ENCODE results near the gene EPHA8.

EPHA8 gene

GRCh38 chr1:22625262-22625925 is 62.1 kb downstream of the EPHA8 start:
- DNase-seq: no peak

GRCh38 chr1:22626237-22627157 is 63.2 kb downstream of the EPHA8 start:
- DNase-seq: no peak

GRCh38 chr1:22627331-22627730 is 64.0 kb downstream of the EPHA8 start:
- DNase-seq: peak; percentile 84

GRCh38 chr1:22628698-22629444 is 65.6 kb downstream of the EPHA8 start:
- no peak for DNase-seq

GRCh38 chr1:22629886-22630285 is 66.6 kb downstream of the EPHA8 start:
- no peak for DNase-seq

GRCh38 chr1:22633697-22634463 is 70.6 kb downstream of the EPHA8 start:
- DNase-seq: no peak

GRCh38 chr1:22635436-22635835 is 72.1 kb downstream of the EPHA8 start:
- DNase-seq: no peak

GRCh38 chr1:22636353-22636752 is 73.1 kb downstream of the EPHA8 start, which contains the start of gene C1QA:
Gene C1QA, plus strand, starts transcription at chr1:22636628. Its CDS starts 989 bp downstream, at chr1:22637617.
- no peak for DNase-seq

GRCh38 chr1:22636927-22637326 is 73.6 kb downstream of the EPHA8 start:
- DNase-seq: peak; percentile 46

GRCh38 chr1:22637907-22638445 is 74.7 kb downstream of the EPHA8 start:
- DNase-seq: no peak

GRCh38 chr1:22638476-22639234 is 75.4 kb downstream of the EPHA8 start:
- DNase-seq: no peak

GRCh38 chr1:22639286-22639685 is 76.0 kb downstream of the EPHA8 start:
- DNase-seq: no peak

- DNase-seq: no peak
These were observed 78.0 kb downstream of the EPHA8 start for GRCh38 chr1:22641247-22641646.

GRCh38 chr1:22641906-22642636 is 78.8 kb downstream of the EPHA8 start:
- DNase-seq: peak; percentile 70

- DNase-seq: no peak
These were observed 80.1 kb downstream of the EPHA8 start, which contains the start of gene C1QC for GRCh38 chr1:22643381-22643780. Gene C1QC, plus strand, starts transcription at chr1:22643633. Its CDS starts 391 bp downstream, at chr1:22644024.

GRCh38 chr1:22643928-22644327 is 80.6 kb downstream of the EPHA8 start:
- DNase-seq: no peak

- DNase-seq: no peak
These were observed 82.6 kb downstream of the EPHA8 start for GRCh38 chr1:22645931-22646330.

GRCh38 chr1:22646384-22646783 is 83.1 kb downstream of the EPHA8 start:
- DNase-seq: no peak

- no peak for DNase-seq
These were observed 86.9 kb downstream of the EPHA8 start for GRCh38 chr1:22650089-22650693.

Data from NCI-H1092 (cell line).